Activated naive CD4-positive, alpha-beta T cell (primary cell): ENCODE data around the gene FGF18.
"Not testable (repeated sequence)": the region's sequence is repeated elsewhere in the genome, so short reads cannot be mapped to it uniquely, and the experiment has no call there.

Experiments used
- DNase-seq, 4 experiments: peaks; one replicate each; lab custom pipeline; 2025; lab: John Stamatoyannopoulos, UW

FGF18 gene

DNA sequence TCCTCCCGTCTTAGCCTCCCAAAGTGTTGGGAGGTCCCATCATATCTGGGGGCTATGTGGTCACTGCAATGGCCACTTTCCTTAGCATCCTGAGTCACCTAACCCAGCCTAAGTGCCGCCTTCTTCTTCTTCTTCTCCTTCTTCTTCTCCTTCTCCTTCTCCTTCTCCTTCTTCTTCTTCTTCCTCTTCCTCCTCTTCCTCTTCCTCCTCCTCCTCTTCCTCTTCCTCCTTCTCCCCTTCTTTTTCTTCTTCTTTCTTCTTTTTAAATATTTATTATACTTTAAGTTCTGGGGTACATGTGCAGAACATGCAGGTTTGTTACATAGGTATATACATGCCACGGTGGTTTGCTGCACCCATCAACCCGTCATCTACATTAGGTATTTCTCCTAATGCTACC is 78.0 kb downstream of the FGF18 start:
- DNase-seq, result not testable (repeated sequence)

DNA sequence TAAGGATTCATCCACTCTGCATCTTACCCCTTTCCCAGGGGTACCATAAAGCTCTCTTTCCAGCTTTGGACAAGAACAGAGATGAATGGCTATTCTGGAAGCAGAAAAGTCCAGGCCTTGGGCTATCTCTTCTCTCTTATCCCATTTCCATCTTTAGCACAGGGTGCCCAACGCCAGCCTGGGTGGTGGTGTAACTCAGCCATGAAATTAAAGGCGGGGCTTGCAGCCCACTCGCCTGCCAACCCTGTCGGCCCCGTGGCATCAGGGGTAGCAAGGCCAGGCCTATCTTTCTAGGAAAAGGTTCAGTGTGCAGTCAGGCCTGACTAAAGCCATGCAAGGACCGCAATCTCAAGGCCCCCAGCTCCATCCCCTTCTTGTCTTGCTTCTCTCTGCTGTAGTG is 78.7 kb downstream of the FGF18 start:
- DNase-seq, result no peak

DNA sequence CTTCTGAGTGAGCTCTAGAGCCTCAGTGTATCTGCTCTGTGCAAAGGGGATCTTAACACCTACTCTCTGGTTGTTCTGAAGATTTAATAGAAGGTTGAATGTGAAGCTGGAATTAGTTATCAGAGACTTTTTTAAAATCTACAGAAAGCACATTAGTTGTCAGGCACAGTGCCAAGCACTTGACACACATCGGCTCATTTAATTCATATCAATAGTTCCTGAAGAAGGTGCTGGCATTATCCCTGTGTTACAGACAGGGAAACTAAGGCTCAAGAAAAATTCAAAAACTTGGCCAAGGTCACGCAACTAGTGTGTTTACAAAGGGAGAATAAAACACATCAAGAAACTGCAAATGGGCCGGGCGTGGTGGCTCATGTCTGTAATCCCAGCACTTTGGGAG is 80.2 kb downstream of the FGF18 start:
- no peak for DNase-seq

DNA sequence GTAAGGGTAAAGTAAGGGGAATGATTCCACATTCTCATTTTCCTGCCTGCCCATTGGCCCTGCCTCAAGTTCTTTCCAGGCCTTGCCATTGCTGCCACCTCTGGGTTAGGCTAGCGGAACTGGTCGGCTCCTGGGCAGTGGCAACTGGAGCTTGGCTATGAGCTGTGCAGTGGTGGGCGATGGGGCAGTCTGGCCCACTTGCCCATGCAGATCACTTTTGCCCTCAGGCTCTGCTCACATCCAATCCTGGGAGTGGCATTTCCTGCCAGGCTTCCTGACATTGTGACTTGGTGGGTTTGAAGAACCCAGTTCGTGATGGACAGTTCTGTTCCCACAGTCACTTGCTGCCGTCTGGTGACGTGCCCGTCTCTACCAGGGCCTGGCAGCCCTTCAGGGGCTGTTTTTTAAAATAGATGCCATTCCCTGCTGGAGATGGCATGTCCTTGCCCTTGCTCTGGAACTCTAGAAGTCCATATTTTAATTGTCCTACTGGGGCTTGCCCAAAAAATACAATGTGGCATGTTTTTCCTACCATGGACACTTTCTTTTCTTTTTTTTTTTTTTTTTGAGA is 86.1 kb downstream of the FGF18 start:
- DNase-seq, result no peak

DNA sequence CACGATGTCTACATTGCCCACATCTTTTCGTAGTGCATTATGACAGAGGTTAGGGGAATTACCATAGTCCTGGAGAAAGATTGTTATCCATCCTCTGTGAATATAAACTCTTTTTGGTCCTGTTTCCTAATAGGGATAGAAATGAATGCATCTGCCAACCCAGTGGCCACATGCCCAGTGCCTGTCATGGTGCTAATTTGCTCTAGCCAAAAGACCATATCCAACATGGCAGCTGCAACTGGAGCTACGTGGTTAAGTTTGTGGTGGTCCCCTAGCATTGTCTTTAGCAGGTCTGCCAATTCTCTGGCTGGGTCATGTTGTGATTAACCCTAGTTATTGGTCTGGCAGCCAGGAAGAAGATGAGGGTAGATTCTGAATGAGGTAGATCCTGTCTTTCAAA is 87.5 kb downstream of the FGF18 start:
- no peak for DNase-seq
